PC-9 (cell line): ENCODE results near the gene VDAC1.

Experiments
- CTCF ChIP-seq: fragments of 200-600 bp; sonication (generic); conservative IDR thresholded peaks from 2 replicates; pipeline ENCODE4 v1.6.1; 2017; ENCODE audit warnings: mixed run types, antibody characterized with exemption, mild to moderate bottlenecking, moderate library complexity
- EZH2 ChIP-seq: fragments of 200-600 bp; sonication (generic); IDR thresholded peaks from 2 replicates; pipeline ENCODE4 v1.8.0; 2017; ENCODE audit warnings: antibody characterized with exemption, low read depth

GRCh38 chr5:133931546-133931945 lies 73.2 kb downstream of the VDAC1 start:
- TF ChIP-seq CTCF (no peak), EZH2 (no peak)
